Activated naive CD8-positive, alpha-beta T cell treated with anti-CD3 and anti-CD28 coated beads, Interleukin-2, amount 50 U/mL, for 16 hours (primary cell): ENCODE results near the gene TBC1D2B.

Source experiments
- DNase-seq: peaks from one replicate; pipeline ENCODE4 v3.0.0-alpha.2; 2020; ENCODE audit warnings: low read depth, low spot score

The TBC1D2B gene

GRCh38 chr15:77945566-77945965 lies 131.9 kb downstream of the TBC1D2B start:
- DNase-seq, result no peak
